SK-N-SH (cell line): ENCODE measurements around the gene KLF7. TPM values are rescaled to one million over a fixed set of nuclear protein-coding genes. Genes with fewer than 3 reads are reported as not detected.

ENCODE experiments used
- CTCF ChIA-PET: fragments of 300-600, 350-600 bp; formaldehyde crosslinking; extraction: SDS; loops from one replicate; lab custom pipeline; 2021; lab: Yijun Ruan, JAX
- POLR2A ChIA-PET: fragments of 350-600 bp; sonication (Branson Sonifier 250); formaldehyde crosslinking; extraction: SDS; loops from one replicate; lab custom pipeline; 2020; ENCODE audit warnings: antibody characterized with exemption, inconsistent platforms; lab: Yijun Ruan, JAX
- DNase-seq: peaks from one replicate; pipeline ENCODE4 v3.0.0; 2012
- H2AFZ ChIP-seq: fragments of 200-600 bp; sonication (generic); 2 replicates; pipeline ENCODE4 v1.8.1; 2016; ENCODE audit warnings: antibody characterized with exemption, mild to moderate bottlenecking, low read depth
- H3F3A ChIP-seq: fragments of 200-600 bp; sonication (generic); replicated peaks from 2 replicates; pipeline ENCODE3; 2016; ENCODE audit warnings: antibody characterized with exemption, mild to moderate bottlenecking; ENCODE audit not compliant: insufficient read depth
- H3K27ac ChIP-seq, 2 experiments: fragments of 200-500 bp in 1 of 2; fragments of 200-600 bp in 1 of 2; sonication (Bioruptor generic) in 1 of 2; sonication (generic), shearing (Covaris generic) in 1 of 2; 2 replicates each; pipeline versions ENCODE4 v1.5.1 to v1.6.1; 2014 to 2016; ENCODE audit warnings: low read depth in 2 of 2, inconsistent platforms in 1 of 2, low read length in 1 of 2, mild to moderate bottlenecking in 1 of 2, mixed read lengths in 1 of 2
- H3K27me3 ChIP-seq: fragments of 200-600 bp; sonication (generic), shearing (Covaris generic); 2 replicates; pipeline ENCODE4 v1.6.1; 2016; ENCODE audit warnings: mixed run types; ENCODE audit not compliant: insufficient read depth
- H3K36me3 ChIP-seq, 2 experiments: fragments of 200-500 bp in 1 of 2; fragments of 200-600 bp in 1 of 2; sonication (Bioruptor generic) in 1 of 2; sonication (generic) in 1 of 2; replicated peaks in 1 of 2; 2 replicates each; pipeline versions ENCODE3 to v1.5.1; 2014 to 2016; ENCODE audit warnings: low read length in 1 of 2, mild to moderate bottlenecking in 1 of 2; ENCODE audit not compliant: insufficient read depth in 2 of 2, control insufficient read depth in 1 of 2
- H3K4me1 ChIP-seq, 2 experiments: fragments of 200-500 bp in 1 of 2; fragments of 200-600 bp in 1 of 2; sonication (Bioruptor generic) in 1 of 2; sonication (generic), shearing (Covaris generic) in 1 of 2; 2 replicates each; pipeline versions ENCODE4 v1.5.1 to v1.6.1; 2014 to 2016; ENCODE audit warnings: low read depth in 1 of 2, low read length in 1 of 2, mixed run types in 1 of 2; ENCODE audit not compliant: insufficient read depth in 2 of 2, control insufficient read depth in 1 of 2
- H3K4me2 ChIP-seq: fragments of 200-600 bp; sonication (generic), shearing (Covaris generic); 2 replicates; pipeline ENCODE4 v1.6.1; 2017; ENCODE audit warnings: mixed run types
- H3K4me3 ChIP-seq, 2 experiments: fragments of 200-500 bp in 1 of 2; fragments of 200-600 bp in 1 of 2; sonication (Bioruptor generic) in 1 of 2; sonication (generic), shearing (Covaris generic) in 1 of 2; 2 replicates each; pipeline versions ENCODE4 v1.5.1 to v1.8.1; 2014 to 2016; ENCODE audit warnings: low read depth in 2 of 2, inconsistent platforms in 1 of 2, low read length in 1 of 2, mild to moderate bottlenecking in 1 of 2, mixed read lengths in 1 of 2, moderate library complexity in 1 of 2
- H3K79me2 ChIP-seq: fragments of 200-600 bp; sonication (generic); 2 replicates; pipeline ENCODE4 v1.8.1; 2017; ENCODE audit warnings: mild to moderate bottlenecking; ENCODE audit not compliant: insufficient read depth
- H3K9ac ChIP-seq: fragments of 200-600 bp; sonication (generic); 2 replicates; pipeline ENCODE4 v1.6.1; 2017; ENCODE audit warnings: mixed run types
- H3K9me2 ChIP-seq: fragments of 200-600 bp; sonication (generic); 2 replicates; pipeline ENCODE4 v1.6.1; 2017; ENCODE audit warnings: mixed run types
- H3K9me3 ChIP-seq: fragments of 200-600 bp; sonication (generic); 2 replicates; pipeline ENCODE4 v1.6.1; 2017; ENCODE audit warnings: mixed run types, mild to moderate bottlenecking, moderate library complexity
- H4K20me1 ChIP-seq: fragments of 200-600 bp; sonication (generic); 2 replicates; pipeline ENCODE4 v1.6.1; 2017; ENCODE audit warnings: mild to moderate bottlenecking, mixed run types; ENCODE audit not compliant: insufficient read depth
- CHD2 ChIP-seq: fragments of 150-350 bp; IDR thresholded peaks from 2 replicates; pipeline ENCODE4 v1.6.1; 2018; ENCODE audit warnings: low read length; ENCODE audit not compliant: partially characterized antibody
- ELF1 ChIP-seq: IDR thresholded peaks from 2 replicates; pipeline ENCODE4 v1.4.0; 2012
- EP300 ChIP-seq, 2 experiments: IDR thresholded peaks; 2 replicates each; pipeline versions ENCODE4 v1.4.0 to v1.6.1; 2012; ENCODE audit warnings: borderline replicate concordance in 1 of 2, low read depth in 1 of 2, low read length in 1 of 2
- FOSL2 ChIP-seq: IDR thresholded peaks from 2 replicates; pipeline ENCODE4 v1.4.0; 2012; ENCODE audit warnings: low read depth, mild to moderate bottlenecking, moderate library complexity, borderline replicate concordance
- GATA2 ChIP-seq: sonication (generic); formaldehyde crosslinking; IDR thresholded peaks from 2 replicates; pipeline ENCODE4 v1.5.0; 2020; ENCODE audit warnings: mild to moderate bottlenecking, missing genetic modification reagents
- JUND ChIP-seq: IDR thresholded peaks from 2 replicates; pipeline ENCODE4 v1.4.0; 2012
- MXI1 ChIP-seq: IDR thresholded peaks from 2 replicates; pipeline ENCODE4 v1.6.1; 2012; ENCODE audit warnings: mild to moderate bottlenecking, low read depth, low read length, improper control_type of control experiment
- RAD21 ChIP-seq: IDR thresholded peaks from 2 replicates; pipeline ENCODE4 v1.6.1; 2012; ENCODE audit warnings: mild to moderate bottlenecking, low read length
- RFX5 ChIP-seq: IDR thresholded peaks from 2 replicates; pipeline ENCODE4 v1.6.1; 2012; ENCODE audit warnings: mild to moderate bottlenecking, improper control_type of control experiment, low read length
- RXRA ChIP-seq: IDR thresholded peaks from 2 replicates; pipeline ENCODE4 v1.4.0; 2012; ENCODE audit warnings: low read depth, mild to moderate bottlenecking, borderline replicate concordance
- SMC3 ChIP-seq: IDR thresholded peaks from 2 replicates; pipeline ENCODE4 v1.6.1; 2012; ENCODE audit warnings: low read depth, low read length, improper control_type of control experiment
- TAF1 ChIP-seq: IDR thresholded peaks from 2 replicates; pipeline ENCODE4 v1.6.1; 2012; ENCODE audit warnings: low read depth, mild to moderate bottlenecking, low read length, moderate library complexity, borderline replicate concordance
- TEAD4 ChIP-seq: IDR thresholded peaks from 2 replicates; pipeline ENCODE4 v1.4.0; 2012; ENCODE audit warnings: mild to moderate bottlenecking, borderline replicate concordance; ENCODE audit not compliant: insufficient read depth
- YY1 ChIP-seq: IDR thresholded peaks from 2 replicates; pipeline ENCODE4 v1.4.0; 2012; ENCODE audit warnings: low read depth, mild to moderate bottlenecking
- WGBS: methylation state at CpG from one replicate; pipeline ENCODE4 v1.1.6; 2017; ENCODE audit warnings: low lambda C conversion rate; 5-methylcytosine and 5-hydroxymethylcytosine counted together
- polyA plus RNA-seq, 3 experiments: library from polyadenylated mRNA; depleted of rRNA; stranded (reverse); fragments of >200 nt; gene quantifications; 2 replicates each; pipeline ENCODE4 v1.2.3, GENCODE V29; 2012
- TF ChIP-seq, protein P1 (sequence below): IDR thresholded peaks from 2 replicates; pipeline ENCODE4 v1.4.0; 2012; ENCODE audit warnings: low read depth
- TF ChIP-seq, protein P2 (sequence below): fragments of 200-600 bp; sonication (generic); IDR thresholded peaks from 2 replicates; pipeline ENCODE4 v1.6.1; 2017; ENCODE audit warnings: antibody characterized with exemption, mild to moderate bottlenecking, moderate library complexity
- TF ChIP-seq, protein P3 (sequence below): IDR thresholded peaks from 2 replicates; pipeline ENCODE4 v1.6.1; 2012; ENCODE audit warnings: mild to moderate bottlenecking, low read depth, low read length, moderate library complexity

KLF7 gene
- polyA plus RNA-seq, 1 of the 3 experiments (the other 2 are of a cell fraction) = 7.5 TPM

DNA sequence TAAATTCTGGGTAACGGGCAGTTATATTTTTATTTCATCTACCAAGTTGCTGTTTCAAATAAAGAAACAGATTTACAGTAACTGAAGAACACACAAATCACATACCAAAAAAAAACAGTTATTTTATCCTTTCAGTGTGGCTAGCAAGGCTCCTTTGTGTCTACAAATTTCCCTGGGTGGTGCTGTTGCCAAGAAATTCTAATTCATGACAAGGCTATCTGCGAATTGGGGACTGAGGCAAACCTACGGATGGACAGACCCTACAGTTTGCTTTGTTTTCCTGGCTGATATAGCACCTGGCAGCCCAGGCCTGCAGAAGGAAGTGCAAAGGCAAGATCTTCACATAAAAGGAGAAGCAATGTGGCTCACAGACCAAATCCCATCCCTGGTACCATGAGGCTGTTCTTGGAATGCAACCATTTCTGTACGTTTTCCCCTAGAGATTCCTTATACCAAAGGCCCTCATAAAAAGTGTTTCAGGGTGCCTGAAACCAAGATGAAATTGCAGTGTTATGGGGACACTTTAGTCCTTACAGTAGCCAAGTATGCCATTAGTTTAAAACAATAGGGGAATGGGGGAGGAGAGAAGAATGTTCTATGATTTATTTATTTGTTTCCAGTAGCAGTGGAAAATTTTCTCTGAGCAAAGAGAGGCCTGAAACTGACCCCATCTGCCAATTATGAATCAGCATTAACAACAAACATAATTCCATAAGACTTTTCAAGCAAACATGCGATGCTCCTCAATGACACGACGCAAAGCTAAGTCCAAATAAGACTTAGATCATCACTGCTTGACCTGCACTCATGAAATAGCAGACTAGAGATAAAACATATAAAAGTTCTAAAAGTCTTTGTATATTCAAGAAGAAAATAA is 4.3 kb downstream of the KLF7 start:
- Histone ChIP-seq H3K4me3 (peak overlapping the region; percentile 91 to 93), H3K9me2 (no peaks in the 10 kb centered on the region), H3K36me3 (peaks cover 4 to 12% of the 10 kb centered on the region in 2 experiments), H4K20me1 (peaks cover 67% of the 10 kb centered on the region), H3K79me2 (peaks cover 93% of the 10 kb centered on the region), H3K27ac (peak overlapping the region; percentile 91 to 98), H2AFZ (no peak overlapping the region), H3K27me3 (no peaks in the 10 kb centered on the region), H3K4me2 (peak overlapping the region; percentile 83), H3F3A (peaks cover 29% of the 10 kb centered on the region), H3K9me3 (no peaks in the 10 kb centered on the region), H3K4me1 (peaks cover 27 to 47% of the 10 kb centered on the region in 2 experiments), H3K9ac (peak overlapping the region; percentile 96)
- ChIA-PET CTCF (interaction anchor here (1.1 to 10.4 kb wide), 5 partner anchors 9 to 361 kb away, joined by 3 to 87 read pairs (median 9); no protein-coding TSS in a partner anchor), POLR2A (interaction anchor here (1.0 to 1.9 kb wide), 4 partner anchors 72 to 312 kb away, joined by 3 to 9 read pairs (median 6); no protein-coding TSS in a partner anchor)
- WGBS = 21% methylated on average over 7 of the region's 7 CpGs
- TF ChIP-seq YY1 = no peak
- peak; percentile 19; the same call in 1 of the 2 replicates for TF ChIP-seq FOSL2
- TF ChIP-seq RXRA = peak; percentile 31; the same call in 1 of the 2 replicates
- TF ChIP-seq TEAD4 = 0 out of 2 replicates have a peak, but pooled peaks have one; percentile 18
- TF ChIP-seq RAD21 = peak; percentile 50
- TF ChIP-seq, protein P1, sequence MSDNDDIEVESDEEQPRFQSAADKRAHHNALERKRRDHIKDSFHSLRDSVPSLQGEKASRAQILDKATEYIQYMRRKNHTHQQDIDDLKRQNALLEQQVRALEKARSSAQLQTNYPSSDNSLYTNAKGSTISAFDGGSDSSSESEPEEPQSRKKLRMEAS = 0 out of 2 replicates have a peak, but pooled peaks have one; percentile 10
- TF ChIP-seq EP300 (IDR thresholded peaks at IDR 0.05; ENCODE audit: borderline replicate concordance in 1 of 2, low read depth in 1 of 2, low read length in 1 of 2) = 0 out of 4 replicates have a peak, but pooled peaks of 1 of the 2 experiments have one; percentile 11
- TF ChIP-seq RFX5 = no peak
- TF ChIP-seq MXI1 = peak; percentile 47; the same call in 1 of the 2 replicates
- TF ChIP-seq JUND = no peak
- 0 out of 2 replicates have a peak, but pooled peaks have one; percentile 7 for TF ChIP-seq SMC3
- no peak for TF ChIP-seq CHD2
- TF ChIP-seq, protein P2, sequence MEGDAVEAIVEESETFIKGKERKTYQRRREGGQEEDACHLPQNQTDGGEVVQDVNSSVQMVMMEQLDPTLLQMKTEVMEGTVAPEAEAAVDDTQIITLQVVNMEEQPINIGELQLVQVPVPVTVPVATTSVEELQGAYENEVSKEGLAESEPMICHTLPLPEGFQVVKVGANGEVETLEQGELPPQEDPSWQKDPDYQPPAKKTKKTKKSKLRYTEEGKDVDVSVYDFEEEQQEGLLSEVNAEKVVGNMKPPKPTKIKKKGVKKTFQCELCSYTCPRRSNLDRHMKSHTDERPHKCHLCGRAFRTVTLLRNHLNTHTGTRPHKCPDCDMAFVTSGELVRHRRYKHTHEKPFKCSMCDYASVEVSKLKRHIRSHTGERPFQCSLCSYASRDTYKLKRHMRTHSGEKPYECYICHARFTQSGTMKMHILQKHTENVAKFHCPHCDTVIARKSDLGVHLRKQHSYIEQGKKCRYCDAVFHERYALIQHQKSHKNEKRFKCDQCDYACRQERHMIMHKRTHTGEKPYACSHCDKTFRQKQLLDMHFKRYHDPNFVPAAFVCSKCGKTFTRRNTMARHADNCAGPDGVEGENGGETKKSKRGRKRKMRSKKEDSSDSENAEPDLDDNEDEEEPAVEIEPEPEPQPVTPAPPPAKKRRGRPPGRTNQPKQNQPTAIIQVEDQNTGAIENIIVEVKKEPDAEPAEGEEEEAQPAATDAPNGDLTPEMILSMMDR = peak; percentile 23
- no peak for DNase-seq

DNA sequence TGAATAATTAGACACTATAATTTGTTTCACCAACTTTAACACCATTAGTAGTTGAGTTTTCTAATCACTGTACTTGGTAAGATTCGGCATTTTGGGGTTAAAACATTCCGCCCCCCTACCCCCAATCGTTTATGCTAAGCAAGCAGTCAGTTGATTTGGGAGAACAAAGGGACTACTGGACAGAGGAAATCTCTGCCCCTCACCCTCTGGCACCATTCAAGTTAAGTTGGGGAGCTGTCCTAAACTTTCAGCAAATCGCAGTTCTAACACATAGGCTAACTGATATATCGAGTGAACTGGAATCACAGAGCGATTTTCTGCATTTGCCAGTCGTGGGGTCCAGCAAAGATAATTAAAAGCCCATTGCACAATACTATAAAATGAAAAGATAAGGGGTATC is 5.6 kb downstream of the KLF7 start:
- DNase-seq = no peak
- 41% methylated on average over 6 of the region's 7 CpGs for WGBS
- Histone ChIP-seq H3K9me2 (no peaks in the 10 kb centered on the region), H3K27ac (peak overlapping the region in 1 of 2 experiments; percentile 98; a peak in 2 of 4 replicates), H2AFZ (no peak overlapping the region), H3K9ac (no peak overlapping the region), H3K9me3 (no peaks in the 10 kb centered on the region), H3K36me3 (peaks cover 4 to 12% of the 10 kb centered on the region in 2 experiments), H3K27me3 (no peaks in the 10 kb centered on the region), H3K4me1 (peaks cover 30 to 57% of the 10 kb centered on the region in 2 experiments), H3K79me2 (peaks cover 100% of the 10 kb centered on the region), H4K20me1 (peaks cover 81% of the 10 kb centered on the region), H3F3A (peaks cover 28% of the 10 kb centered on the region), H3K4me3 (peak overlapping the region in 1 of 2 experiments; percentile 91; a peak in 1 of 4 replicates), H3K4me2 (peak overlapping the region; percentile 83; the same call in 1 of the 2 replicates)
- POLR2A ChIA-PET = interaction anchor here (0.8 to 1.8 kb wide), 2 partner anchors 48 to 93 kb away, joined by 3 to 5 read pairs; no protein-coding TSS in a partner anchor
- CTCF ChIA-PET = interaction anchor here (1.0 to 1.6 kb wide), 5 partner anchors 53 to 359 kb away, joined by 3 to 4 read pairs (median 3); no protein-coding TSS in a partner anchor
- no peak for TF ChIP-seq RAD21
- no peak for TF ChIP-seq TAF1
- TF ChIP-seq GATA2 (CRISPR knock-in tag) = peak; percentile 49
- TF ChIP-seq YY1 = no peak
- no peak for TF ChIP-seq RXRA
- no peak for TF ChIP-seq ELF1
- TF ChIP-seq, protein P2 = no peak
- TF ChIP-seq, protein P3, sequence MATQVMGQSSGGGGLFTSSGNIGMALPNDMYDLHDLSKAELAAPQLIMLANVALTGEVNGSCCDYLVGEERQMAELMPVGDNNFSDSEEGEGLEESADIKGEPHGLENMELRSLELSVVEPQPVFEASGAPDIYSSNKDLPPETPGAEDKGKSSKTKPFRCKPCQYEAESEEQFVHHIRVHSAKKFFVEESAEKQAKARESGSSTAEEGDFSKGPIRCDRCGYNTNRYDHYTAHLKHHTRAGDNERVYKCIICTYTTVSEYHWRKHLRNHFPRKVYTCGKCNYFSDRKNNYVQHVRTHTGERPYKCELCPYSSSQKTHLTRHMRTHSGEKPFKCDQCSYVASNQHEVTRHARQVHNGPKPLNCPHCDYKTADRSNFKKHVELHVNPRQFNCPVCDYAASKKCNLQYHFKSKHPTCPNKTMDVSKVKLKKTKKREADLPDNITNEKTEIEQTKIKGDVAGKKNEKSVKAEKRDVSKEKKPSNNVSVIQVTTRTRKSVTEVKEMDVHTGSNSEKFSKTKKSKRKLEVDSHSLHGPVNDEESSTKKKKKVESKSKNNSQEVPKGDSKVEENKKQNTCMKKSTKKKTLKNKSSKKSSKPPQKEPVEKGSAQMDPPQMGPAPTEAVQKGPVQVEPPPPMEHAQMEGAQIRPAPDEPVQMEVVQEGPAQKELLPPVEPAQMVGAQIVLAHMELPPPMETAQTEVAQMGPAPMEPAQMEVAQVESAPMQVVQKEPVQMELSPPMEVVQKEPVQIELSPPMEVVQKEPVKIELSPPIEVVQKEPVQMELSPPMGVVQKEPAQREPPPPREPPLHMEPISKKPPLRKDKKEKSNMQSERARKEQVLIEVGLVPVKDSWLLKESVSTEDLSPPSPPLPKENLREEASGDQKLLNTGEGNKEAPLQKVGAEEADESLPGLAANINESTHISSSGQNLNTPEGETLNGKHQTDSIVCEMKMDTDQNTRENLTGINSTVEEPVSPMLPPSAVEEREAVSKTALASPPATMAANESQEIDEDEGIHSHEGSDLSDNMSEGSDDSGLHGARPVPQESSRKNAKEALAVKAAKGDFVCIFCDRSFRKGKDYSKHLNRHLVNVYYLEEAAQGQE = peak; percentile 94
